Heart left ventricle (tissue), 16 donors: ENCODE measurements around the gene GRM1. TPM values are rescaled to one million over a fixed set of nuclear protein-coding genes. Genes with fewer than 3 reads are reported as not detected.

ENCODE experiments used
- ATAC-seq, 4 donors: fragments of 200-7000 bp; cut with Tn5 transposase; one replicate each; pipeline ENCODE4 v1.9.1; 2020 to 2022; ENCODE audit warnings: moderate library complexity in 4 of 4, mild to moderate bottlenecking in 3 of 4, moderate number of reproducible peaks in 1 of 4
- DNase-seq, 5 donors: peaks; one replicate each; pipeline ENCODE4 v3.0.0-alpha.2; 2020
- H3K27ac ChIP-seq, 12 donors: fragments of 200-600 bp; sonication (generic) in 4 of 12; one replicate each; pipeline versions ENCODE4 v1.5.0 to v1.8.0; 2016 to 2022; ENCODE audit warnings: mild to moderate bottlenecking in 2 of 12
- H3K27me3 ChIP-seq, 9 donors: fragments of 200-600 bp; sonication (generic) in 2 of 9; one replicate each; pipeline versions ENCODE4 v1.5.1 to v1.8.0; 2016 to 2022; ENCODE audit warnings: mild to moderate bottlenecking in 3 of 9
- H3K36me3 ChIP-seq, 9 donors: fragments of 200-600 bp; sonication (generic) in 2 of 9; one replicate each; pipeline versions ENCODE4 v1.5.0 to v1.8.0; 2018 to 2022; ENCODE audit warnings: mild to moderate bottlenecking in 2 of 9
- H3K4me1 ChIP-seq, 12 donors: fragments of 200-600 bp; sonication (generic) in 4 of 12; one replicate each; pipeline versions ENCODE4 v1.5.0 to v1.8.0; 2016 to 2022; ENCODE audit warnings: mild to moderate bottlenecking in 3 of 12
- H3K4me3 ChIP-seq, 12 donors: fragments of 200-600 bp; sonication (generic) in 4 of 12; one replicate each; pipeline versions ENCODE4 v1.5.0 to v1.8.0; 2017 to 2022; ENCODE audit warnings: mild to moderate bottlenecking in 9 of 12, moderate library complexity in 4 of 12
- H3K9me3 ChIP-seq, 12 donors: fragments of 200-600 bp; sonication (generic) in 4 of 12; one replicate each; pipeline versions ENCODE4 v1.5.0 to v1.8.0; 2016 to 2022; ENCODE audit warnings: mild to moderate bottlenecking in 1 of 12
- POLR2A ChIP-seq, 2 donors: fragments of 450-650 bp; IDR thresholded peaks; one replicate each; pipeline ENCODE4 v1.6.1; 2017; ENCODE audit warnings: antibody characterized with exemption in 2 of 2, mild to moderate bottlenecking in 2 of 2, moderate library complexity in 2 of 2
- WGBS, 4 donors: extraction: QIAGEN DNeasy Blood & Tissue Kit in 2 of 4; methylation state at CpG; one replicate each; pipeline versions ENCODE4 v1.1.5 to v1.1.7; 2013 to 2018; 5-methylcytosine and 5-hydroxymethylcytosine counted together
- intact Hi-C, 10 donors: fragments of 100-400 bp; cut with DNase I; formaldehyde crosslinking; loops; one replicate each; pipeline versions ENCODE4 v1.11.1 to v1.14.2; 2022
- polyA plus RNA-seq, 2 donors: library from polyadenylated mRNA; stranded (reverse); fragments of 200-250 nt; gene quantifications; one replicate each; pipeline ENCODE4 v1.2.3, GENCODE V29; 2013
- total RNA-seq, 9 donors: library from RNA; depleted of rRNA in 2 of 9; stranded (reverse); fragments of >200 nt in 2 of 9; fragmentation: NEBNext Ultra II Directional in 3 of 9; extraction: Animal tissue kit (Norgen Biotek cat#: 25700) in 3 of 9; gene quantifications; one replicate each; pipeline versions ENCODE4 v1.1.0 to v1.2.4, GENCODE V29; 2016 to 2023
- TF ChIP-seq, protein P1 (sequence below), 12 donors: fragments of 200-600 bp; sonication (generic) in 4 of 12; IDR thresholded peaks; one replicate each; pipeline versions ENCODE4 v1.5.0 to v1.8.0; 2018 to 2022; ENCODE audit warnings: antibody characterized with exemption in 12 of 12, mild to moderate bottlenecking in 5 of 12
- donor health status: ischemic (EF 13 %, LVEDD 7.1; RV severe dilation, severe dysfunction).
- donor health status: healthy with polysubstance abuse.
- donor health status: DM: no; HTN: yes; CAD: no.
- donor health status: DM: no; HTN: no; CAD: no.
- donor health status: ischemic (EF 25% LVEDD 6.9; RV normal size, moderate dysfunction).
- donor health status: ischemic (EF 25% LVEDD 5.7; RV mildly dilated, moderate dysfunction).
- donor health status: healthy.
- donor health status: DM: yes; HTN: yes; CAD: no.
- donor health status: ischemic (EF 35%, LVEDD 5.7; RV mildly dilated, moderate dysfunction).
- donor health status: nonischemic (EF 11% LVEDD 7.7; RV severe dilation, severe dysfunction).
- donor health status: DM: yes; HTN: yes; CAD: no.
- donor health status: PGD.
- donor health status: ischemic (EF 29% LVEDD 5.4; RV normal size, mild dysfunction).
- donor health status: nonischemic (EF 23%, LVEDD 6.1; RV moderate dilation, normal function).

The GRM1 gene
- total and polyA plus RNA-seq, 11 donors, result 0.62 to 6.9 (median 4.7) TPM

DNA sequence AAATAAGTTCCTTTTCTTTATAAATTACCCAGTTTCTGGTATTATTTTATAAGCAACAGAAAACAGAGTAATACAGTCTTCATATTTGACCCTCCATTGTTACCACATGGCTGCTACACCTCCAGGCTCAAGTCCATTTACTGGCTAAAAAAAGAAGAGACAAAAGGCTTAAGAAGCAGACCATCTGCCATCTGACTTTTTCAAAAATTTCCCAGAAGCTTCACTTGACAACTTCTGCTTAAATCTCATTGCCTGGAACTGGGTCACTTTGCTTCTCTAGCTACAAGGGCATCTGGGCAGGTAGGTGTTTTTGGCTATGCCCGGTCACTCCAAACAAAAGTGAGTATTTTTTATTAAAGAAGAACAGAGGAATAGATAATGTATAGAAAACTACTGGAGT lies 118.0 kb downstream of the GRM1 start:
- H3K4me3 ChIP-seq, result no peak overlapping the region
- H3K27me3 ChIP-seq, result no peaks in the 10 kb centered on the region
- ATAC-seq (no peak), DNase-seq (no peak)
- 85 to 89% (median 86%) methylated on average over 1 of the region's 1 CpG for WGBS, 4 donors
- no peak overlapping the region for H3K27ac ChIP-seq
- TF ChIP-seq, protein P1, sequence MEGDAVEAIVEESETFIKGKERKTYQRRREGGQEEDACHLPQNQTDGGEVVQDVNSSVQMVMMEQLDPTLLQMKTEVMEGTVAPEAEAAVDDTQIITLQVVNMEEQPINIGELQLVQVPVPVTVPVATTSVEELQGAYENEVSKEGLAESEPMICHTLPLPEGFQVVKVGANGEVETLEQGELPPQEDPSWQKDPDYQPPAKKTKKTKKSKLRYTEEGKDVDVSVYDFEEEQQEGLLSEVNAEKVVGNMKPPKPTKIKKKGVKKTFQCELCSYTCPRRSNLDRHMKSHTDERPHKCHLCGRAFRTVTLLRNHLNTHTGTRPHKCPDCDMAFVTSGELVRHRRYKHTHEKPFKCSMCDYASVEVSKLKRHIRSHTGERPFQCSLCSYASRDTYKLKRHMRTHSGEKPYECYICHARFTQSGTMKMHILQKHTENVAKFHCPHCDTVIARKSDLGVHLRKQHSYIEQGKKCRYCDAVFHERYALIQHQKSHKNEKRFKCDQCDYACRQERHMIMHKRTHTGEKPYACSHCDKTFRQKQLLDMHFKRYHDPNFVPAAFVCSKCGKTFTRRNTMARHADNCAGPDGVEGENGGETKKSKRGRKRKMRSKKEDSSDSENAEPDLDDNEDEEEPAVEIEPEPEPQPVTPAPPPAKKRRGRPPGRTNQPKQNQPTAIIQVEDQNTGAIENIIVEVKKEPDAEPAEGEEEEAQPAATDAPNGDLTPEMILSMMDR (IDR thresholded peaks at IDR 0.05), result no peak
- no peak for TF ChIP-seq POLR2A (IDR thresholded peaks at IDR 0.05)
- intact Hi-C loops, result no loop called here
- H3K4me1 ChIP-seq, result no peaks in the 10 kb centered on the region
- no peaks in the 10 kb centered on the region for H3K36me3 ChIP-seq
- H3K9me3 ChIP-seq, result no peaks in the 10 kb centered on the region

DNA sequence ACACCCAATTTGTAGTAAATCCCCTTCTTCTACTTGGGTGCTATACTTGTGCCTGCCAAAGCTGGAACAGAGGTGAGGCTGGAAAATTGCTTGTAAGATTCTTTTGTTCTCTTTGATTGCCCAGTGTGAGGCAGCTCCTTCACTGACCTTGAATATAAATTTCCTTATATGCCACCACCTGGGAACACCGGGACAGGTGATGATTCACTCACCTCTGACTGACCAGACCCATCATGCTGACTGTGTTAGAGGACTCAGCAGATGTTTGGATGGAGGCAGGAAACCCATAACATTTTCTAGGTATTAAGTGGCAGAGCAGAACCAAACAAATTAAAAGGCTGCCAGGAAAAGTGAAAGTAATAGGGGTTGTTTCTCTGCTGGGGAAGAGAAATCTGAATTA lies 120.9 kb downstream of the GRM1 start:
- 60 to 100% (median 83%) methylated on average over 1 of the region's 1 CpG for WGBS, 4 donors
- H3K9me3 ChIP-seq, result no peaks in the 10 kb centered on the region
- H3K36me3 ChIP-seq, result no peaks in the 10 kb centered on the region
- DNase-seq (no peak), ATAC-seq (no peak)
- no peak overlapping the region for H3K27ac ChIP-seq
- TF ChIP-seq POLR2A (IDR thresholded peaks at IDR 0.05), result no peak
- TF ChIP-seq, protein P1 (IDR thresholded peaks at IDR 0.05), result no peak
- H3K4me1 ChIP-seq, result no peaks in the 10 kb centered on the region
- no peaks in the 10 kb centered on the region for H3K27me3 ChIP-seq
- no peak overlapping the region for H3K4me3 ChIP-seq
- intact Hi-C loops, result no loop called here

DNA sequence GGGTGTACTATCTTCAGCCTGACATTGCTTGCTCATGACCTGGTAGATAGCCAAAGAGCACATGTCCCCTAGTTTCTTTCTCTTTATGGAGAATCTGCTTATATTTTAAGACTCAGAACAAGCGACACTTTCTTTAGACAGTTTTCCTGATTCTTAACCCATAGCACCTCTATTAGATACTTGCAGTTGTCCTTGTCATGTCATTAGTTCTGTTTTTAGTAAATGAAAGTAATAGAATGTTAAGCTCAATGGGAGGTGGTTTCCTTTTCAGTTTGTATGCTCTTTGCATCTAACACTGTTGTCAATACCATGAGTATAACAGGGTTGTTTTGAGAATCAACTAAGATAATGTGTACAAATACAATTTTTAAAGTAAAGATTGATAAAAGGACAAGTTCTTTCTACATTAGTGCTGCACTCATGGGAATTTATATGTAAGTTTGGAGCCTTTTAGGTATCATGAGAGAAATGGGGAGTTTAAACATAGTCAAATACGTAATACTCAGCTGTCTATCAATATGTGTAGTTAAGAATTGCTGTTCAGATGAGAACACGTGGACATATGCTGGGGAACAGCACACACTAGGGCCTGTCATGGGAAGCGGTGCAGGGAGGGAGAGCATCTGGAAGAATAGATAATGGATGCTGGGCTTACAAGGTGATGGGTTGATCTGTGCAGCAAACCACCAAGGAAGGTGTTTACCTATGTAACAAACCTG lies 124.3 kb downstream of the GRM1 start:
- TF ChIP-seq, protein P1 (IDR thresholded peaks at IDR 0.05), result no peak
- no peak for TF ChIP-seq POLR2A (IDR thresholded peaks at IDR 0.05)
- intact Hi-C loops, result no loop called here
- 74 to 83% (median 77%) methylated on average over 4 of the region's 4 CpGs for WGBS, 4 donors

DNA sequence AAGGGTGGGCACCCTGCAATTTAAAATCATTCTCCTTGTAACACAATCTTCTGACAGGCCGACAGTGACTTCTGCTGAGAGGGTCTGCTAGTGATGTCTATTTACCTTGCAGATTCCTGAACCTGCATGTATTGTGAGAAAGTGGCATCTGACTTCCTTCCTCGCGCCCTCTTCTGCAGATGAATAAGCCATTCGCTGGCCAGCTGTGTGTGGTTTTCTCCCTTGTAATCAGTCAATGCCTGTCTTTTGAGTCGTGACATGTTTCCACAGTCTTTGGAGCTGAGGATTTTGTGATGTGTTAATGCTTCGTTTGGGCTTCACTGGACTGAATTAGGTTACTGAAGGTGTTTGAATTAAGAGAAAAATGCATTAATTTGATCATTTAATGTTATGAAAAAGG lies 125.3 kb downstream of the GRM1 start:
- no peak for TF ChIP-seq POLR2A (IDR thresholded peaks at IDR 0.05)
- TF ChIP-seq, protein P1 (IDR thresholded peaks at IDR 0.05), result no peak
- no peak for ATAC-seq
- Histone ChIP-seq H3K4me1 (no peaks in the 10 kb centered on the region), H3K27me3 (no peaks in the 10 kb centered on the region), H3K27ac (no peak overlapping the region), H3K4me3 (no peak overlapping the region), H3K36me3 (no peaks in the 10 kb centered on the region), H3K9me3 (no peaks in the 10 kb centered on the region)
- intact Hi-C loops, result no loop called here
- no peak for DNase-seq
- WGBS, 4 donors, result 30 to 39% (median 35%) methylated on average over 6 of the region's 6 CpGs

More for the DNA sequence above, 124.3 kb downstream of the GRM1 start:
- Histone ChIP-seq H3K36me3 (no peaks in the 10 kb centered on the region), H3K9me3 (no peaks in the 10 kb centered on the region), H3K27me3 (no peaks in the 10 kb centered on the region), H3K27ac (no peak overlapping the region), H3K4me3 (no peak overlapping the region), H3K4me1 (no peaks in the 10 kb centered on the region)
- ATAC-seq (no peak), DNase-seq (no peak)
